ENCODE data around the gene VRK1. TPM values are rescaled to one million over a fixed set of nuclear protein-coding genes. Genes with fewer than 3 reads are reported as not detected.

The VRK1 gene
- total and polyA plus RNA-seq, 10 of the 15 experiments (the other 5 are each of a cell fraction or from before 2014, with no cell fraction given): 50.9 to 137 (median 84.7) TPM

GRCh38 chr14:96863327-96863985 is 66.3 kb downstream of the VRK1 start:
- Histone ChIP-seq H4K20me1 (ENCODE audit: control insufficient read depth, insufficient read depth) (no peaks in the 10 kb centered on the region), H3K4me1 (ENCODE audit: control insufficient read depth, insufficient read depth, low read length) (no peaks in the 10 kb centered on the region), H3K4me3 (no peak overlapping the region), H2AFZ (ENCODE audit: control insufficient read depth, low read depth, low read length) (no peak overlapping the region), H3K36me3 (ENCODE audit: control insufficient read depth in 2 of 2, insufficient read depth in 2 of 2, low read length in 1 of 2) (no peaks in the 10 kb centered on the region; a peak in 3 of 4 replicates), H3K9me3 (replicated peaks; ENCODE audit: control insufficient read depth, insufficient read depth, low read length) (no peaks in the 10 kb centered on the region), H3K79me2 (ENCODE audit: control insufficient read depth, insufficient read depth, low read length) (no peaks in the 10 kb centered on the region), H3K27ac (ENCODE audit: control insufficient read depth, insufficient read depth) (no peak overlapping the region), H3K9ac (ENCODE audit: control insufficient read depth, insufficient read depth, low read length) (no peak overlapping the region), H3K4me2 (ENCODE audit: control insufficient read depth, insufficient read depth) (no peak overlapping the region), H3K27me3 (replicated peaks in 1 of 2; ENCODE audit: control insufficient read depth in 2 of 2, insufficient read depth in 2 of 2, low read length in 1 of 2) (no peaks in the 10 kb centered on the region)
- FAIRE-seq: no peak
- ATAC-seq: no peak
- CTCF ChIA-PET: interaction anchor here (3.3 kb wide), 1 partner anchor 11 kb away, joined by 28 read pairs; no protein-coding TSS in a partner anchor
- no peak for TF ChIP-seq ELK1 (IDR thresholded peaks at IDR 0.05; ENCODE audit: low read depth, low read length)
- no peak for TF ChIP-seq SMAD1 (IDR thresholded peaks at IDR 0.05; ENCODE audit: low read depth, partially characterized antibody)
- TF ChIP-seq EED (IDR thresholded peaks at IDR 0.05; ENCODE audit: low read depth): no peak
- POLR2A ChIA-PET: no interaction called here
- DNase-seq (ENCODE audit: low read depth, low spot score): no peak
- no TSS peak for BruUV-seq (replicated peaks)
- intact Hi-C loops (cut with micrococcal nuclease; ENCODE audit: unreplicated experiment): no loop called here
- WGBS (ENCODE audit: insufficient coverage, insufficient replicate concordance, low lambda C conversion rate, missing lambda C conversion rate): 96% methylated on average over 5 of the region's 5 CpGs
- RAD21 ChIA-PET (ENCODE audit: unreplicated experiment): interaction anchor here (0.7 kb wide), 1 partner anchor 11 kb away, joined by 3 read pairs; no protein-coding TSS in a partner anchor
- SMC1A ChIA-PET (ENCODE audit: uncharacterized antibody, unreplicated experiment): interaction anchor here (1.6 to 3.8 kb wide), 2 partner anchors 10 to 38 kb away, joined by 4 to 18 read pairs; no protein-coding TSS in a partner anchor
- in situ Hi-C loops (cut with MboI): no loop called here

DNA sequence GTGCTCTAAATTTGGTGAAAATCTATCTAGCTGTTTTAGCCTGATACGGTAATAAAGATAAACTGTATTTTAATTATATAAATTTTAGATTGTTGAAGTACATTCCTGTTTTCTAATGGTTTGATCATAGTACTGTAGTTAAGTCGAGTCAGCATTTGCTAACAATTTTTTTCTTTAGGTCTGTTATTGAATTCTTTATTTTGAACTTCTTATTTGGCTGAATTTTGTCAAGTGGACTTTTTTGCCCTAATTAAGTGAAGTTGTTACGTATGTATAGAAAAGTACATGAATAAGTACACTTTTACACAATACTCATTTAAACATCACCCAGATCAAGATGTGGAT is 66.8 kb downstream of the VRK1 start:
- ChIA-PET CTCF (interaction anchor here (2.1 kb wide), 1 partner anchor 11 kb away, joined by 12 read pairs; no protein-coding TSS in a partner anchor), RAD21 (ENCODE audit: unreplicated experiment) (interaction anchor here (0.7 kb wide), 1 partner anchor 11 kb away, joined by 3 read pairs; no protein-coding TSS in a partner anchor), POLR2A (no interaction called here), SMC1A (ENCODE audit: uncharacterized antibody, unreplicated experiment) (interaction anchor here (3.8 kb wide), 1 partner anchor 11 kb away, joined by 18 read pairs; no protein-coding TSS in a partner anchor)
- Histone ChIP-seq H3K36me3 (ENCODE audit: control insufficient read depth in 2 of 2, insufficient read depth in 2 of 2, low read length in 1 of 2) (no peaks in the 10 kb centered on the region; a peak in 3 of 4 replicates), H3K4me1 (ENCODE audit: control insufficient read depth, insufficient read depth, low read length) (no peaks in the 10 kb centered on the region), H4K20me1 (ENCODE audit: control insufficient read depth, insufficient read depth) (no peaks in the 10 kb centered on the region), H3K27ac (ENCODE audit: control insufficient read depth, insufficient read depth) (no peak overlapping the region), H2AFZ (ENCODE audit: control insufficient read depth, low read depth, low read length) (no peak overlapping the region), H3K4me3 (no peak overlapping the region), H3K27me3 (replicated peaks in 1 of 2; ENCODE audit: control insufficient read depth in 2 of 2, insufficient read depth in 2 of 2, low read length in 1 of 2) (no peaks in the 10 kb centered on the region), H3K4me2 (ENCODE audit: control insufficient read depth, insufficient read depth) (no peak overlapping the region), H3K79me2 (ENCODE audit: control insufficient read depth, insufficient read depth, low read length) (no peaks in the 10 kb centered on the region), H3K9me3 (replicated peaks; ENCODE audit: control insufficient read depth, insufficient read depth, low read length) (no peaks in the 10 kb centered on the region), H3K9ac (ENCODE audit: control insufficient read depth, insufficient read depth, low read length) (no peak overlapping the region)
- no peak for DNase-seq (ENCODE audit: low read depth, low spot score)
- intact Hi-C loops (cut with micrococcal nuclease; ENCODE audit: unreplicated experiment) (no loop called here), in situ Hi-C loops (cut with MboI) (no loop called here)
- WGBS (ENCODE audit: insufficient coverage, insufficient replicate concordance, low lambda C conversion rate, missing lambda C conversion rate): 100% methylated on average over 3 of the region's 3 CpGs
- ATAC-seq: no peak
- no TSS peak for BruUV-seq (replicated peaks)
- TF ChIP-seq ZBED1 (IDR thresholded peaks at IDR 0.05; ENCODE audit: borderline replicate concordance) (no peak), YBX1 (IDR thresholded peaks at IDR 0.05) (no peak), SP1 (IDR thresholded peaks at IDR 0.05; ENCODE audit: low read depth, low read length) (no peak), POU2F2 (IDR thresholded peaks at IDR 0.05; ENCODE audit: borderline replicate concordance, low read depth, low read length) (no peak), SMAD1 (IDR thresholded peaks at IDR 0.05; ENCODE audit: low read depth, partially characterized antibody) (no peak), SRF (IDR thresholded peaks at IDR 0.05; ENCODE audit: low read depth in 2 of 2, low read length in 2 of 2) (no peak), BCL11A (IDR thresholded peaks at IDR 0.05; ENCODE audit: low read depth, low read length) (no peak), RAD51 (IDR thresholded peaks at IDR 0.05) (no peak), TCF7 (IDR thresholded peaks at IDR 0.05; ENCODE audit: borderline replicate concordance) (no peak)
- FAIRE-seq: peak; percentile 31

All from GM12878 (cell line).